Activated T-helper 9 cell treated with anti-CD3 and anti-CD28 coated beads, Interleukin-2, amount 50 U/mL, for 16 hours (primary cell): ENCODE measurements around the gene AP1B1.
"Not testable (repeated sequence)": the region's sequence is repeated elsewhere in the genome, so short reads cannot be mapped to it uniquely, and the experiment has no call there.

Experiments
- DNase-seq: peaks from one replicate; pipeline ENCODE4 v3.0.0-alpha.2; 2020; ENCODE audit warnings: low read depth

AP1B1 gene

DNA sequence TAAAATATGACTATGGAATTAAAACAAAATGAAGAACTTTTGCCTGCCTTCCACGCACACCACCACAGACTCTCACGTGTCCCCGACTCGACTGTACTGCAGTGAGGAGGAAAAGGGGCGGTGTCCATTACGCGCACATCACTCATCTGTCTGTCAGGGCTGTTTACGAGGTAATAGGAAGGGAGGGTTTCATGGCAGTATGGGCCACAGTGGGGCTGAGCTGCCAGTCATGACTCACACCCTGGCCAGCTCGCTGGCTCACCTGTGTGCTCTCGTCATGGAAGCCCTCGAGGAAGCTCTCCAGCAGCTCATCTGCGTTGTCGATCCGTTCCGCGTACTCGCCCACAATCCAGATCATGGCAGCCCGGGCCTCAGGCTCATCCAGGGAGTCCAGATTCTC lies 39.4 kb downstream of the AP1B1 start:
- DNase-seq: no peak

DNA sequence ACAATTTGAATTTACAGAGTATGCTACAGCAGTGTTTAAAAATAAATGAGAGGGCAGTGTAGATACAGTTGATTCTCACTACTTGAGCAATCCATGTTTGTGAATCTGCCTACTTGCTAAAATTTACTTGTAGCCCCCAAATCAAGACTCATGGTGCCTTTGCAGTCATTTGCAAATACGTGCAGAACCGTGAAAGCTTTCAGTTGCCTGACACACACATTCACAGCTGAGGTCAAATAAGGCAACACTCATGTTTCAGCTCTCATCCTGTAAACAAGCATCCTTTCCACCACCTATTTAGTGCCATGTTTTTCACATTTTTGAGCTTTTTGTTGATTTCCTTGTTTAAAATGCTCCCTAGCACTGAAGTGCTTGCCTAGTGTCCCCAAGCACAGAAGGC lies 40.3 kb downstream of the AP1B1 start:
- DNase-seq: no peak

DNA sequence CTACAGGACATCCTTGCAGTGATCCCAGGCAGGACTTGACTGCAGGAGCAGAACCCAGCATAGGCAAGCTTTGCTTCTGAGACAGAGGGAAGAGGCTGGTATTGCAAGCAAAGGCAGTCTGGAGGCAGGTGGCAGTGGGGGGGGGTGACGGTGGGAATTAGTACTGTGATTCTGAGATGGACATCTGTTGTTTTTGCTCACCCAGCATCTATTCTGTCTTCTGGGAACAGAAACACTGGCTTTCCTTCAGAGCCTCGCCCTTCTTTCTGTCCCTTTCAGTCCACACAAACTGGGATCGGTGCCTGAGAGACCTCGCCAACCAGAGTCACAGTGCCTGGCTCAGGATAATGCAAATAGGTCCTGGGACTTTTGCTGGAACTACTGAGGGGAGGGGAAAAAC lies 41.7 kb downstream of the AP1B1 start:
- no peak for DNase-seq

DNA sequence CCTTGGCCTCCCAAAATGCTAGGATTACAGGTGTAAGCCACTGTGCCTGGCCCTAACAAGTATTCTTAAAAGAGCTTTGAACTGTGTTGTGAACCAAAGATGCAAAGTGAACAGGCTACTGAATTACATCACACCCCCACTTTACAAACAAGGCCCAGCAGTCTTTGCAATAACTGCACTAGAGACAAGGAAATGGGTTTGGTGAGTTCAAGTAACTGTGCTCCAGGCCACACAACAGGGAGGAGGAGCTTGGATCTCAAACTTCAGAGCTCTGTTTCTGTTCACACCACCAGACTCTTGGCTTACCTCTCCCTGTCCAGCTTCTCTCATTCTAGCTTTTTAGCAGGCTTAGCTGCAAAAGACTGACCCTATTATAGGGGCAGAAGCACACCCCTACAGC lies 42.4 kb downstream of the AP1B1 start:
- DNase-seq: no peak

DNA sequence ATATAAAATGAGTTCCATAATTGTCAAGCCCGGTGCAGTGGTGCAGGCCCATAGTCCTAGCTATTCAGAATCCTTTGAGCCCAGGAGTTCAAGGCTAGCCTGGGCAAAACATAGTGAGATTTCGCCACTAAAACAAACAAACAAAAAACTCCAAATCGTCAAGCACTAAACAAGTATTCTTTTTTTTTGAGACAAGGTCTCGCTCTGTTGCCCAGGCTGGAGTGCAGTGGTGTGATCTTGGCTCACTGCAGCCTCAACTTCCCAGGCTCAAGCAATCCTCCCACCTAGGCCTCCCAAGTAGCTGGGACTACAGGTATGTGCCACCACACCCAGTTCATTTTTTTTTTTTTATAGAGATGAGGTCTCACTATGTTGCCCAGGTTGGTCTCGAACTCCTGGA lies 43.5 kb downstream of the AP1B1 start:
- DNase-seq: not testable (repeated sequence)

DNA sequence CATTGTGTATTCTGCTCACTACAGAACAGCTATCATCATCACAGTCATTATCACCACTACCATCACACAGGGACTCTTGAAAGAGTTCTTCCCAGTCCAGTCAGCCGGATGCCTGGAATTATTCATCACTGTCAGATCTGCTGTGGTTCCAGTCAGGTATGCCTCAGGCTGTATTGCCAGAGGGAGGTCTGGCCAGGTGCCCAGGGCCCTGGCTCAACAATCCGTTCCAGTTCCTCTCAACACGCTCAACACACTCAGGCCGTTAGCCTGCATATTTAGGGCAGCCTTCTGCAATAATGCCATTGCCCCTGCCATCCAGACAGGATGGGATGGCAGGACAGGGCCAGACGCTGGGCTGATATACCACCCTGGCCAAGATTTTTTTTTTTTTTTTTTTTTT lies 44.2 kb downstream of the AP1B1 start:
- DNase-seq: no peak

DNA sequence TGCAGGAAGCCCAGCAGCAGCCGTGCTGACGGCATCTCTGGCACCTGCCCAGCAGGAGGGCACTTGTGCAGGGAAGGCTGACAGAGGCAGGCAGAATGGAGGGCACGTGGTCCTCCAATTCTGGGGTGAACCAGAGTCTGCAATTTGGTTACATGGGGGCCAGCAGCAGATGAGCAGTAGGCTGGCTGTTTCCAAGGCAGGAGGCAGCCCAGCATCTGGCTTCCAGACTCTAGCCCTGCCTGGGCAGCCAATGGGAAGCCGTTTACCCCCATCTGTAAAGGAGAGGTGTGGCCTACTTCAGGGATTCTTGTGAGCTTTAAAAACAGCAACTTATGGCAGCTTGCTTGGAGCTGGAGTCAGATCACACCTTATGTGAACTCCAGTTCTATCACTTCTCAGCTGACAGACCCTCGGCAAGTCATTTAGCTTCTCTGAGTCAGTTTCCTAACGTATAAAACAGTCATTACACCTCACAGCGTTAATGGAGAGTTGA lies 45.0 kb downstream of the AP1B1 start:
- DNase-seq: no peak

DNA sequence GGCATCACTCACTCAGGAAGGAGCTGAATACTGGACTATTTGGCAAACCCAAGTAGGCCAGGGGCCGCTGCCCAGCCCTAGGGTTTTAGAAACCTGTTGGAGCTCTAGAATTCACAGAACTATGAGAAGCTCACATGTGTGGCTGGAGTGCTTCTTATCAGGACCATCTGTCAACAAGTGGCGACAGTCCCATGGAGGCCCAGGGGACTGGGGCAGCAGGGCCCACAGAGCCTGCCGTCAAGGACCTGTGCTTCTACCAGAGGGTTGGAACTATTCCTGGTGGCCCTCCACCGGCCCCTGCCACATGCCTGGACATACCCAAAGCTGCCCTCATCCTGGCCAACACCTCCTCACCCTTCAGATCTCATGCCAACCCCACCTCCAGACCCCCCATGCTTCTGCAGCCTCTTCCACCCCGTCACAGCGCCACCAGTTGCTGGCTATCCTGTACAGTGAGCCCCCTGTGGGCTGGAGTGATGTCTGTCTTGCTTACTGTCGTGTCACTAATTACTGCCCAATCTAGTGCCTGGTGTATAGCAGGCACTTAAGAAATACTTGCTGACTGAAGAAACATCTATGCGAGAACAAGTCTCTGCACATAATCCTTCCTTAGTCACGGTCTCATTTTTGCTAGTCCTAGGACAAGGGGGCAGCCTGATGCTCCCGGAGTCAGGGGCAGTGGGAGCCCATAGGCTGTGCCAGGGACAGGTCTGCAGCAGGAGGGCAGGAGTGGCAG lies 45.6 kb downstream of the AP1B1 start:
- no peak for DNase-seq

DNA sequence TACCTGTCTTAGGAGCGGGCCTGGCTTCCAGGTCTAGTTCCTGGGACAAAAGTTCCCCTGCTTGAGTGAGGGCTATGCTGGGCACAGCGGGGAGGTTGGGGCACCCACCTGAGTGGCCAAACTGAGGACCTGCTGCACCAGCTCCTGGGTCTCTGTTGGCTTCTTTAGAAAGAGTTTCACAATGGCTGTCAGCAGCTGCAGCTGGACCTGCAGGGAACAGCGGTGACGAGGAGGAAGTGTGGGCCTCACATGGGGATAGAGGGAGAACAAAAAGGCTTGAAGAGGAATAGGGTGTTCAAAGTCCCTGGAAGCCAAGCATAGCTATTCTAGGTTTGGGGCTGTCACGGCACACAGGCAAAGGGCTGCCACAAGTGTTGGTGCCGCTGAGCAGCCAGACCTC lies 46.2 kb downstream of the AP1B1 start:
- no peak for DNase-seq

DNA sequence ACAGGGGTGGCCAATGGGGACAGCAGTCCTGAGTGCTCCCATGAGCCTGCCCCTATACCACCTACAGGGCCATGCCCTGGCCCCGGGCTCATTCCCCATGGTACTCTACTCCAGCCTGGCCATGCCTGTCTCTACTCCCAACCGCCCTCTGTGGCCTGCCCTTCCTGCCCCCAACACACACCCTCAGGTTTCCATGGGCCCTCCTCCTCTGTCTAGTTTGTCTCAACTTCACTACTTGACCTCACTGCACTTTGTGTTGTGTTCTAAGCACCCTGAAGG lies 46.6 kb downstream of the AP1B1 start:
- no peak for DNase-seq

DNA sequence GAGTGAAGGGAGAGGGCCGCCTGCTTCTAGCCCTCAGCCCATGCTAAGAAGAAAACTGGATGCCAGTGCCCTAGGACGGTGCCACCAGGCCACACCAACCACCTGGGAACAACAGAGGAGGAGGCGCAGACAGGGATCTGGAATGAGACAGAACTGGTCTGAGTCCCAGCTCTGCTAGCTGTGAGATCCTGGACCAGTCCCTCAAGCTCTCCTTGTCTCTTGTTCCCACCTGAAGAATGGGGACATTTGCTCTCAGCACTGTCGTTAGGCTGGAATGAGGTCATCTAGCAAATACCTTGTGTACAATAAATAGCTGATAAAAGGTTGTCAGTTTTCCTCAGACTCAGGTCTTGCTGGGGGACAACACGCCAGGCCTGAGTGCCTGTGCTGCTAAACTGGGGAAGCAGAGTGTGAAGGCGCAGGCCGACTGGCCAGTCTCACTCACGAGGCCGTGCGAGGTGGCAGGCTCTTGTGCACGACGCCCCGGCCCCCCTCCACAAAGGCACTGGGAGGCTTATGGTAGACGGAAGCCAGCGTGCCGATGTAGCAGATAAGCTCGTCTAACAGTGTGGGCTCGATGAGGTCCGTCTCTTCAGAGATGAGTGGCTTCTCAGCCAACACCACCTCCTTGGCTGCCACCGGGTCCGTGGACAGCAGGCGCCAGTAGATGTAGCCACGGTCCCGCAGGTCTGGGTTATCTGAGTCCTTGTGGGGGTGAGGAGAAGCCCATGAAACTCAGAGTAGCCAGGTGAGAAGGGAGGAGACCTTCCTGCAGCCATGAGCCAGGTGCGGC lies 47.1 kb downstream of the AP1B1 start:
- DNase-seq: no peak

DNA sequence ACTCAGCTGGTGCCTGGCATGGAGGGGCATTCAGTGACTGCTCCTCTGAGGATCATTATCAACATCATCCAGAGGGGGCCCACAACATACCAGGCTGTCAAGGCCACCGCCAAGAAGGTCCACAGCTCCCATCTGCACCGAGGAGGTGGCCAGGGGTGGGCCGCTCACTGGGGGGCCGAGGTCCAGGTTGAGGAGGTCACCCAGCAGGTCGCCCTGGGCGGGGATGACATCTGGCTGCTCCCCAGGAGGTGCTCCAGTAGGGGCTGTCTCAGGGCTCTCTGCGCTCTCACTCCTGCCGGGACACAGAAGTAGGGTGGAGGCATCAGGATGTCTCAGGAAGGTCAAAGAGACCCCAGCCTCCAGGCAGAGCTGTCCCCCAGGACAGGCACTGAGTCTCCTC lies 47.8 kb downstream of the AP1B1 start:
- DNase-seq: no peak

DNA sequence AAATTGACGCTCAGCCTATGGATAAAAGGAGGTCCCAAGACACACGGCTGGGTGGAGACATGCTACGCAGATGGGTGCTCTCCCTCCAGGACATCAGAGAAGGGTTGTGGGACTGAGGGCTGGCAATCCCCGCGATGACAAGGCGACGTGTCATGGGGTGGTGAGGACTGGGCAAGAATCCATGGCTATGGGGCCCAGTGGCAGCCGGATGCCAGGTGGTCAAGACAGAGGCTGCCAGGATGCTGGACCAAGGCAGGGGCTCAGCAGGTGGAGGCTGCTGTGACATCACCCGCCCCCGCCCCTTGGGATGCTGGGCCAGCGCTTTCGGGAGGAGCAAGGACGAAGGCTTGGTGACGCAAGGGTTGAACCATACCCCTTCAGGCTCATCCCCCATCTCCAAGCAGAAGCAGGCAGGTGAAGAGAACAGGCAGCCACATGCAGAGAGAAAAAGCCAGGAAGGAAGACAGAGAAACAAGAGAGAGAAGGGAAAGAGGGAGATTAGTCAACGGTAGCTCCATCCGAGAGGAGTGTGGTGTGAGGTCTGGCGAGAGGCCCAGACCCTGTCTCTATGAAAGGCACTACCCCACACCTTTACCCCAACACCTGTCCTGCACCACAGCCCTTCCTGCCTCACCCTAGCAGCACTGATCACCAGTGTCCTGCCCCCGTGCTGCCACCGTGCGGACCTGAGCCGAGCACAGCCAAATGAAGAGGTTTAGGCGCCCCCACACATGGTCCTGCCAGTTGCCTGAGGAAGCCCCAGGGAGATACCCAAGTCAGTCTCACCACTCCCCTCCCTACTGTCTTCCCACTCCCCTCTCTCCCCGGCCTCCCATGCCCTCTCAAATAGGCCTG lies 48.8 kb downstream of the AP1B1 start:
- DNase-seq: no peak

DNA sequence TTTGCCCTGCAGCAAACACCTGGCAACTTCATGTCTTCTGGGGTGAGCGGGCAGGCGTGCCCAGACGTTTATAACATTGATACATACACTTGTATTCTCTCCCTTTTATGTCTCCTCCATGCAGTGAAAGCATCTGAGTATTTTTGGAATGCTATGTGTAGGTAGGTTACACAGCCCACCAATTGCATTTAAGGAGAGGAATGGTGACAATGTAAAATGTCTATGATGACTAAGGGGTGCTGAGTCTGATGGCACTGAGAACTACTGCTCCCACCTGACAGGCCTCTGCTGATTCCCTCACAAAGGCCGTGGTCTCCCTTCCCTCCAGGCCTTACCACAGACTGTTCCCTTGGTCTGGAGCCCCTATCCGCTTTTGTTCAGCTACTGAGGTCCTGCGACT lies 50.0 kb downstream of the AP1B1 start:
- no peak for DNase-seq

DNA sequence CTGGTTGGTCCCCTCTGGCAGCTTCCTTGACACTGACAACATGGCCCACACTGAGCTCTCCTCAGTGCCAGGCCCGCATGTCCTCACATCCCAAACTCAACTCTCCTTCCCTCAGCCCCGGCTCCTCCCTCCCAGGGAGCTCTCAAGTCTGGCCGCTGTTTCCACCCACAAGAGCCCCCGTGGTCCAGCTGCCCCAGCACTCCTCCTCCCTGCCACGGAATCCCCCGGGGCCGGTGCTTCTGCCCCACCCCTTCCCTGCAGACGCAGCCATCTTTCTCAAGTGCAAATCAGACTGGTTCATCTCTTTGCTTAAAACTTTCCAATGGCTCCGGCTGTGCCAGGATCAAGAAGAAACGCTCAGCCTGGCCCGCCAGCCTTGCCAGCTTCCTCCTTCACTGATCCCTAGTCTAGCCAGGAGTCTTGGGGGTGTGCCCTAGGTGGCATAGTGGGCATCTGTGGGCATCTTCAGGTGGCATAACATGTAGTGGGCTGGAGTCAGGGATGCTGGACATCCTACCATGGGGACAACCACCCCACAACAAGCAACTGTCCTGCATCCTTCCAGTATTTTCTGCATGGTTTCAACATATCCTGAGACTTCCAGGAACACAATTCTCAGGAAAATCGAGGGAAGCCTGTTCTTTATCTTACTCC lies 50.6 kb downstream of the AP1B1 start:
- no peak for DNase-seq

DNA sequence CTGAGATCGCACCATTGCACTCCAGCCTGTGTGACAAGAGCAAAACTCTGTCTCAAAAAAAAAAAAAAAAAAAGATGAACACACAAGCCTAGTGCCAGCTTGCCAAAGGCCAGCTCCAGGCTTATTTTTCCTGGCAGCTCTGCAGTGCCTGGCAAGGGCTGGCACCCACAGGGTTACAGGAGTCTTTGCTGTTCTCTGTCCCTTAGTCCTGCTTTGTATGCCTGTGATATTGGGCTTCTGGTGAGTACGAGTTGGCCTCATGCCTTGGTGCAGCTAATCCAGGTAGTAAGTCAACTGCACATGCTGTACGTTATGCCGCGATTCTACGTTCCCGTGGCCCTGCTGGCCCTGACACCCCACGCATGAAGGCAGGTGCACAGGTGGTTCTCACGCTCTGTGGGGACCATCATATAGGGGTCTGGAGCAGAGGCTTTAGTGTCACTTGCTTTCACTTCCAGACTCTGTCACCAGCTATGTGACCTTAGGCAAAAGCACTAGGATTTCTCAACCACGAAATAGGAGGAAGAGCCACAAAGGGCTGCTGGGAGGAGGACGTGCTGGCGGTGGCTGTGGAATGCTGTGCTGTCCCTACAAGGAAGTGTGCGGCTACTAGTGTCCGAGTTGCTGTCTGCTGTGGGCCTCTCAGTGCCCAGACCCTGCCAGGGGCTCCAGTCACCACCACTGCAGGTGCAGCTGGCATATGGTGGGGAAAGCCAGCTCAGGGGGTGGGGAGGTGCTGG lies 51.4 kb downstream of the AP1B1 start:
- no peak for DNase-seq

DNA sequence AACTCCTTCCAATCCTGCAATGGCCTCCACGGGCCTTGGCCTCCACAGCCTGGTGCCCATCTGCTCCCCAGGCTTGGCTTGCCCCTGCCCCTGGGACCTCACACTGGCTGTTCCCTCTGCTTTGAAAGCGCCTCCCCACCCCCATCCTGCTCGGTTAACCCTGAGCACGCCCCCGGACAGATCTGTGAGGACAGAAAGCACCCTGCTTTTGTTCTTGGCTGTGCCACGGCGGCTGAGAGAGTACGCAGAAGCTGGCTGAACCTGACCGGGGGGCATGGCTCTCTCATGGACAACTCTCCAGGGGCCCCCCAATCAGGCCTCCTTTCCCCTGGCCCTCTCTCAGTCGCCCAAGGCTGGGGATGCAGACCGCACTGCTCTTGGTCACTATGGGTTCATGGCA lies 52.7 kb downstream of the AP1B1 start:
- no peak for DNase-seq

DNA sequence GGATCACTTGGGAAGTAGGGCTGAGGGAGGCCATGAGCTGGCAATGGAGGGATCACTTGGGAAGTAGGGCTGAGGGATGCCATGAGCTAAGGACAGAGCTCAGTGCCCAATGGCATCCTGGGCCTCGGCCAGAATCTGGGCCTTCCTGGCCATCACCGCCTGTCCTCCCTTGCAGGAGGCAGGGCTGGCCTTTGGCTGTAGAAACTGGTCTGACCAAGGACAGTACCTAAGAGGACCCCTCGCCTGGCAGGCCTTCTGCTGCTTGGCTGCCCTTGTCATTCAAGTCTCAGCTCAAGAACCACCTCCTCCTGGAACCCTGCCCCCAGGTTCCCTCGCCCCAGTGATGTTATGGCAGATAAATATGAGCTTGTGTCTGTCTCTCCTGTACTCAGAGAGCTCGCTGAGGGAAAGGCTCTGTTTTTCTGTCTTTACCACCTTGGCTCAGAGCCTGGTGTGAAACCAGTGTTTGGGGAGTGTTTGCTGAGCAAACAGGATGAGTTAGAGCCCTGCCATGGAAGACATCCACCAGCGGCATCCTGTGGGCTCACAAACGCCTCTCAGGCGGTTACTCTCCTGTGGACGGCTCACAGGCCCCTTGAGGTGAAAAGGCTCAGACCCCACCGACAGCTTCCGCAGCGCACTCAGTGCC lies 53.5 kb downstream of the AP1B1 start:
- DNase-seq: no peak

DNA sequence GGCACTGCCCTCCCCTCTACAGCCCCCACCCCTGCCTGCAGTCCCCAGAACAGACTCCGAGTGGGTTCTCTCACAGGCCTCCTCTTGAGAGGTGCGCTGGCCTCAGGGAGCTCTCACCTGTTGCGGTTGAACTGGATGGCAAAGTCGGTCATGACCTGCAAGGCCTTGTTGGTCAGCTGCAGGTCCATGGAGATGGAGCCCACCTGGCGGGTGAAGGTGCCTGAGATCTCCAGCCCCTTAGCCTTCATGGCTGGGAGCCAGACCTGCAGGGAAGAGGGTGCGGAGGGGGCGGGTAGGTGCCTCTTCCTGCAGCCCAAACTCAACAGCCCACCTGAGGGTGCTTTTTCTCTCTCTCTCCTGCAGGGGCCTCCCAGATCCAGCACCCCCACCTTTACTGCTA lies 54.2 kb downstream of the AP1B1 start:
- DNase-seq: no peak

DNA sequence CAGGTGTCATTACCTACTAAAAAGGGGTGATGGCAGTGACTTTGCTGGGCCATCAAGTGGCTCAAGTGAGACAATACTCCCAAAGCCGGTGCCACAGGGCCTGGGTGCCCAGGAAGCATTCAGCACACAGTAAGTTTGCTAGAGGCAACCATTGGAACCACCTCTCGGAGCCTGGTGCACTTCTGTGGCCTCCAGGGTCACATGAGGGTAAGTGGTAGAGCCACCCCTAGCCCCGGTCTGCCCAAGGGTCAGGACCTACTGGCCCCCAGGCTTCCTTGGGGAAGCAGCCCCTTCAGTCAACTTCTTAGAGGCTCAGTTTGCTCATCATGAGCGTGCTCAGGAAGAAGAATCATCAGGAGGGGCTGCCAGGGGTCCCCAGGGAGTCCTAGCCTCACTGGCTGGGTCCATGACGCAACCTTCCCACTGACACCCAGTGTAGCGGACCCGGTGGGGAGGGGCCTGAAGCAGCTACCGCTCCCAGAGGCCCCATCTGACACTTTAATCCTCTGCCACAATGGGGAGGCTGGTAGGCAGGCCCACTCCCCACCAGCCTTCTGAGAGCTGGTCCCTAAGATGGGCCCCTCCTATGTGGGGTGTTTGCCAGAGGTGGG lies 55.4 kb downstream of the AP1B1 start:
- no peak for DNase-seq
